WTC11 (cell line): ENCODE measurements around the gene PAPOLA. TPM values are rescaled to one million over a fixed set of nuclear protein-coding genes. Genes with fewer than 3 reads are reported as not detected.

Experiments
- ATAC-seq: fragments of 200-7000 bp; cut with Tn5 transposase; 2 replicates; pipeline ENCODE4 v1.10.0; 2021; ENCODE audit warnings: mild to moderate bottlenecking, moderate library complexity
- CTCF ChIA-PET: fragments of 300-600 bp; sonication (Branson Sonifier 250); formaldehyde crosslinking; loops from one replicate; lab custom pipeline; 2021; ENCODE audit warnings: antibody characterized with exemption; lab: Charles Lee
- POLR2A ChIA-PET: fragments of 350-600 bp; sonication (Branson Sonifier 250); formaldehyde crosslinking; loops from one replicate; lab custom pipeline; 2021; ENCODE audit warnings: antibody characterized with exemption; lab: Charles Lee
- DNase-seq: peaks from one replicate; pipeline ENCODE4 v3.0.0; 2021; ENCODE audit warnings: low spot score
- H3K27ac Mint-ChIP-seq: 2 replicates; pipeline ENCODE4 v1.8.0; 2021; ENCODE audit warnings: mixed read lengths
- H3K27me3 Mint-ChIP-seq: 2 replicates; pipeline ENCODE4 v1.8.0; 2021; ENCODE audit warnings: low read depth, mild to moderate bottlenecking, moderate library complexity, mixed read lengths
- H3K36me3 Mint-ChIP-seq: 2 replicates; pipeline ENCODE4 v1.8.0; 2021; ENCODE audit warnings: mixed read lengths
- H3K4me1 Mint-ChIP-seq: 2 replicates; pipeline ENCODE4 v1.8.0; 2022; ENCODE audit warnings: mixed read lengths
- H3K4me3 Mint-ChIP-seq: 2 replicates; pipeline ENCODE4 v1.8.0; 2021; ENCODE audit warnings: mild to moderate bottlenecking, moderate library complexity, mixed read lengths
- H3K9me3 Mint-ChIP-seq: 2 replicates; pipeline ENCODE4 v1.8.0; 2021; ENCODE audit warnings: mixed read lengths
- ARID4B ChIP-seq: sonication (generic); formaldehyde crosslinking; IDR thresholded peaks from 2 replicates; pipeline ENCODE4 v1.8.0; 2023; ENCODE audit warnings: missing genetic modification reagents, mild to moderate bottlenecking, borderline replicate concordance
- ATF3 ChIP-seq: sonication (generic); formaldehyde crosslinking; conservative IDR thresholded peaks from 2 replicates; pipeline ENCODE4 v1.8.1; 2022; ENCODE audit warnings: mild to moderate bottlenecking, missing genetic modification reagents
- CDX4 ChIP-seq: fragments of 250-450 bp; sonication (Bioruptor Pico); IDR thresholded peaks from 2 replicates; pipeline ENCODE4 v1.9.0; 2021; ENCODE audit warnings: moderate library complexity, mild to moderate bottlenecking, inconsistent platforms, borderline replicate concordance
- E2F4 ChIP-seq: sonication (generic); formaldehyde crosslinking; IDR thresholded peaks from 2 replicates; pipeline ENCODE4 v1.8.1; 2022; ENCODE audit warnings: low read depth, mild to moderate bottlenecking, moderate library complexity, missing genetic modification reagents, borderline replicate concordance
- ELF4 ChIP-seq: sonication (generic); formaldehyde crosslinking; IDR thresholded peaks from 2 replicates; pipeline ENCODE4 v1.8.1; 2022; ENCODE audit warnings: low read depth, mild to moderate bottlenecking, moderate library complexity, missing genetic modification reagents
- EMX1 ChIP-seq: fragments of 250-450 bp; sonication (Bioruptor Pico); IDR thresholded peaks from 2 replicates; pipeline ENCODE4 v1.8.0; 2021; ENCODE audit warnings: mild to moderate bottlenecking
- ERG ChIP-seq: fragments of 250-450 bp; sonication (Bioruptor Pico); IDR thresholded peaks from 2 replicates; pipeline ENCODE4 v1.8.0; 2021; ENCODE audit warnings: mild to moderate bottlenecking
- ESRRA ChIP-seq: sonication (generic); formaldehyde crosslinking; IDR thresholded peaks from 2 replicates; pipeline ENCODE4 v1.8.1; 2022; ENCODE audit warnings: mild to moderate bottlenecking, missing genetic modification reagents, borderline replicate concordance
- FOXK1 ChIP-seq: sonication (generic); formaldehyde crosslinking; IDR thresholded peaks from 2 replicates; pipeline ENCODE4 v1.8.0; 2022; ENCODE audit warnings: mild to moderate bottlenecking, moderate library complexity, missing genetic modification reagents
- GRHL2 ChIP-seq: fragments of 250-450 bp; sonication (Bioruptor Pico); IDR thresholded peaks from 2 replicates; pipeline ENCODE4 v1.8.0; 2022; ENCODE audit warnings: mild to moderate bottlenecking, moderate library complexity; ENCODE audit not compliant: insufficient replicate concordance, severe bottlenecking
- IRF2 ChIP-seq: sonication (generic); formaldehyde crosslinking; IDR thresholded peaks from 2 replicates; pipeline ENCODE4 v1.8.0; 2022; ENCODE audit warnings: low read depth, missing genetic modification reagents, borderline replicate concordance
- NFE2L1 ChIP-seq: sonication (generic); formaldehyde crosslinking; IDR thresholded peaks from 2 replicates; pipeline ENCODE4 v1.8.1; 2023; ENCODE audit warnings: missing genetic modification reagents
- NR3C1 ChIP-seq: sonication (generic); formaldehyde crosslinking; conservative IDR thresholded peaks from 2 replicates; pipeline ENCODE4 v1.8.1; 2023; ENCODE audit warnings: low read depth, mild to moderate bottlenecking, missing genetic modification reagents
- PRDM15 ChIP-seq: sonication (generic); formaldehyde crosslinking; IDR thresholded peaks from 2 replicates; pipeline ENCODE4 v1.8.0; 2022; ENCODE audit warnings: missing genetic modification reagents
- SMAD3 ChIP-seq: sonication (generic); formaldehyde crosslinking; IDR thresholded peaks from 2 replicates; pipeline ENCODE4 v1.8.0; 2022; ENCODE audit warnings: missing genetic modification reagents, mild to moderate bottlenecking, borderline replicate concordance
- TP53 ChIP-seq: sonication (generic); formaldehyde crosslinking; IDR thresholded peaks from 2 replicates; pipeline ENCODE4 v1.8.1; 2023; ENCODE audit warnings: mild to moderate bottlenecking, missing genetic modification reagents
- USF1 ChIP-seq: sonication (generic); formaldehyde crosslinking; IDR thresholded peaks from 2 replicates; pipeline ENCODE4 v1.8.0; 2022; ENCODE audit warnings: mild to moderate bottlenecking, missing genetic modification reagents
- USF2 ChIP-seq: sonication (generic); formaldehyde crosslinking; IDR thresholded peaks from 2 replicates; pipeline ENCODE4 v1.8.1; 2023; ENCODE audit warnings: mild to moderate bottlenecking, missing genetic modification reagents, moderate library complexity
- ZBTB21 ChIP-seq: sonication (generic); formaldehyde crosslinking; IDR thresholded peaks from 2 replicates; pipeline ENCODE4 v1.8.1; 2023; ENCODE audit warnings: mild to moderate bottlenecking, missing genetic modification reagents, borderline replicate concordance
- ZBTB43 ChIP-seq: sonication (generic); formaldehyde crosslinking; IDR thresholded peaks from 2 replicates; pipeline ENCODE4 v1.8.1; 2023; ENCODE audit warnings: mild to moderate bottlenecking, missing genetic modification reagents
- ZMAT4 ChIP-seq: fragments of 250-450 bp; sonication (Bioruptor Pico); IDR thresholded peaks from 2 replicates; pipeline ENCODE4 v1.9.0; 2021; ENCODE audit warnings: mild to moderate bottlenecking
- total RNA-seq: library from RNA; stranded (reverse); gene quantifications from 3 replicates; pipeline ENCODE4 v1.2.3, GENCODE V29; 2021

Gene PAPOLA
- total RNA-seq, 1 experiment from 2014 or later = 210 TPM

GRCh38 chr14:96502621-96503305, 581 bp downstream of the PAPOLA start:
- Mint-ChIP-seq H3K36me3 (0 out of 2 replicates have a peak, but pooled peaks cover 3% of the 10 kb centered on the region), H3K4me1 (peaks cover 33% of the 10 kb centered on the region), H3K9me3 (no peaks in the 10 kb centered on the region), H3K27me3 (no peaks in the 10 kb centered on the region), H3K27ac (peak overlapping the region; percentile 97), H3K4me3 (peak overlapping the region; percentile 97)
- DNase-seq = peak; percentile 56
- POLR2A ChIA-PET = no interaction called here
- ATAC-seq = peak; percentile 42
- CTCF ChIA-PET = no interaction called here
- TF ChIP-seq ATF3 = no peak
- no peak for TF ChIP-seq ESRRA (CRISPR knock-in tag)
- no peak; the same call in 1 of the 2 replicates for TF ChIP-seq FOXK1
- no peak for TF ChIP-seq ARID4B (CRISPR knock-in tag)
- no peak for TF ChIP-seq GRHL2 (CRISPR knock-in tag)
- TF ChIP-seq ELF4 (CRISPR knock-in tag) = 0 out of 2 replicates have a peak, but pooled peaks have one; percentile 4
- TF ChIP-seq ERG = no peak
- no peak for TF ChIP-seq NR3C1 (CRISPR knock-in tag)
- TF ChIP-seq TP53 (CRISPR knock-in tag) = no peak
- TF ChIP-seq ZBTB43 (CRISPR knock-in tag) = no peak
- no peak for TF ChIP-seq EMX1
- TF ChIP-seq ZBTB21 (CRISPR knock-in tag) = 0 out of 2 replicates have a peak, but pooled peaks have one; percentile 31
- TF ChIP-seq IRF2 (CRISPR knock-in tag) = no peak
- TF ChIP-seq PRDM15 (CRISPR knock-in tag) = no peak
- TF ChIP-seq ZMAT4 (CRISPR knock-in tag) = no peak
- no peak for TF ChIP-seq SMAD3 (CRISPR knock-in tag)
- TF ChIP-seq USF2 (CRISPR knock-in tag) = peak; percentile 42; the same call in 1 of the 2 replicates
- TF ChIP-seq CDX4 (CRISPR knock-in tag) = no peak
- no peak for TF ChIP-seq USF1 (CRISPR knock-in tag)
- no peak; the same call in 1 of the 2 replicates for TF ChIP-seq NFE2L1 (CRISPR knock-in tag)
- no peak for TF ChIP-seq E2F4 (CRISPR knock-in tag)
